ENCODE measurements around the gene HS1BP3. TPM values are rescaled to one million over a fixed set of nuclear protein-coding genes. Genes with fewer than 3 reads are reported as not detected.
A peak's percentile ranks its signal among the peaks of the same experiment; 100 is the strongest.

The HS1BP3 gene
- total RNA-seq, 1 experiment from 2014 or later = 19.6 TPM

- Histone ChIP-seq H3K9ac (ENCODE audit: low read length) (no peak overlapping the region), H3F3A (ENCODE audit: low read length, unreplicated experiment) (no peaks in the 10 kb centered on the region), H3K79me2 (ENCODE audit: low read length) (no peaks in the 10 kb centered on the region), H3K27ac (ENCODE audit: low read length) (peak overlapping the region; percentile 32), H3K9me3 (ENCODE audit: low read length) (no peaks in the 10 kb centered on the region), H2AFZ (ENCODE audit: low read length) (no peak overlapping the region), H3K9me2 (replicated peaks; ENCODE audit: low read length) (no peaks in the 10 kb centered on the region), H3K36me3 (ENCODE audit: low read depth, low read length) (no peaks in the 10 kb centered on the region), H3K4me2 (ENCODE audit: low read length) (peak overlapping the region; percentile 2; the same call in 1 of the 2 replicates), H3K4me3 (ENCODE audit: low read length) (no peak overlapping the region), H4K20me1 (ENCODE audit: low read length) (no peaks in the 10 kb centered on the region), H3K4me1 (ENCODE audit: insufficient read depth, low read length) (peaks cover 24% of the 10 kb centered on the region), H3K27me3 (ENCODE audit: low read length) (no peaks in the 10 kb centered on the region)
- ChIA-PET POLR2A (ENCODE audit: unreplicated experiment) (no interaction called here), CTCF (interaction anchor here (0.7 kb wide), 1 partner anchor 189 kb away, joined by 3 read pairs; no protein-coding TSS in a partner anchor)
- intact Hi-C loops (cut with micrococcal nuclease) = no loop called here
- TF ChIP-seq CTCF (conservative IDR thresholded peaks at IDR 0.05; ENCODE audit: low read depth, low read length) (no peak), EZH2phosphoT487 (IDR thresholded peaks at IDR 0.05; ENCODE audit: borderline replicate concordance, low read length) (no peak), EZH2 (IDR thresholded peaks at IDR 0.05; ENCODE audit: low read length, unreplicated experiment) (no peak)
- no TSS peak for BruUV-seq (replicated peaks)
- ATAC-seq = peak; percentile 86
- DNase-seq = peak; percentile 74
Observed at GRCh38 chr2:20609349-20609994, 41.4 kb downstream of the HS1BP3 start.

- H3K27ac ChIP-seq (ENCODE audit: low read length) = peak overlapping the region; percentile 32
- no peaks in the 10 kb centered on the region for H3K9me3 ChIP-seq (ENCODE audit: low read length)
- ChIA-PET POLR2A (ENCODE audit: unreplicated experiment) (no interaction called here), CTCF (interaction anchor here (0.7 kb wide), 1 partner anchor 188 kb away, joined by 3 read pairs; no protein-coding TSS in a partner anchor)
- no peaks in the 10 kb centered on the region for H3F3A ChIP-seq (ENCODE audit: low read length, unreplicated experiment)
- no peaks in the 10 kb centered on the region for H3K79me2 ChIP-seq (ENCODE audit: low read length)
- intact Hi-C loops (cut with micrococcal nuclease) = no loop called here
- H4K20me1 ChIP-seq (ENCODE audit: low read length) = no peaks in the 10 kb centered on the region
- H2AFZ ChIP-seq (ENCODE audit: low read length) = no peak overlapping the region
- no peak overlapping the region; the same call in 1 of the 2 replicates for H3K4me2 ChIP-seq (ENCODE audit: low read length)
- H3K9me2 ChIP-seq (replicated peaks; ENCODE audit: low read length) = no peaks in the 10 kb centered on the region
- TF ChIP-seq EZH2phosphoT487 (IDR thresholded peaks at IDR 0.05; ENCODE audit: borderline replicate concordance, low read length) = no peak
- TF ChIP-seq EZH2 (IDR thresholded peaks at IDR 0.05; ENCODE audit: low read length, unreplicated experiment) = no peak
- no peak for TF ChIP-seq CTCF (conservative IDR thresholded peaks at IDR 0.05; ENCODE audit: low read depth, low read length)
- no TSS peak for BruUV-seq (replicated peaks)
- H3K4me3 ChIP-seq (ENCODE audit: low read length) = no peak overlapping the region
- H3K9ac ChIP-seq (ENCODE audit: low read length) = no peak overlapping the region
- ATAC-seq = no peak; the same call in 1 of the 2 replicates
- no peaks in the 10 kb centered on the region for H3K36me3 ChIP-seq (ENCODE audit: low read depth, low read length)
- peak; percentile 54 for DNase-seq
- H3K4me1 ChIP-seq (ENCODE audit: insufficient read depth, low read length) = peaks cover 17% of the 10 kb centered on the region
- no peaks in the 10 kb centered on the region for H3K27me3 ChIP-seq (ENCODE audit: low read length)
Observed at GRCh38 chr2:20608666-20609348, 42.1 kb downstream of the HS1BP3 start.

GRCh38 chr2:20607446-20607845, 43.5 kb downstream of the HS1BP3 start:
- H3K27me3 ChIP-seq (ENCODE audit: low read length) = no peaks in the 10 kb centered on the region
- H3K9ac ChIP-seq (ENCODE audit: low read length) = no peak overlapping the region
- POLR2A ChIA-PET (ENCODE audit: unreplicated experiment) = no interaction called here
- DNase-seq (no peak), ATAC-seq (no peak)
- TF ChIP-seq CTCF (conservative IDR thresholded peaks at IDR 0.05; ENCODE audit: low read depth, low read length) = no peak
- TF ChIP-seq EZH2phosphoT487 (IDR thresholded peaks at IDR 0.05; ENCODE audit: borderline replicate concordance, low read length) = no peak
- no peak for TF ChIP-seq EZH2 (IDR thresholded peaks at IDR 0.05; ENCODE audit: low read length, unreplicated experiment)
- no peaks in the 10 kb centered on the region for H4K20me1 ChIP-seq (ENCODE audit: low read length)
- intact Hi-C loops (cut with micrococcal nuclease) = no loop called here
- peaks cover 19% of the 10 kb centered on the region for H3K4me1 ChIP-seq (ENCODE audit: insufficient read depth, low read length)
- no peaks in the 10 kb centered on the region for H3K9me2 ChIP-seq (replicated peaks; ENCODE audit: low read length)
- no peak overlapping the region for H3K4me2 ChIP-seq (ENCODE audit: low read length)
- BruUV-seq (replicated peaks) = no TSS peak
- H3K79me2 ChIP-seq (ENCODE audit: low read length) = no peaks in the 10 kb centered on the region
- no peaks in the 10 kb centered on the region for H3K36me3 ChIP-seq (ENCODE audit: low read depth, low read length)
- no peak overlapping the region for H2AFZ ChIP-seq (ENCODE audit: low read length)
- no peaks in the 10 kb centered on the region for H3F3A ChIP-seq (ENCODE audit: low read length, unreplicated experiment)
- H3K27ac ChIP-seq (ENCODE audit: low read length) = no peak overlapping the region
- no peak overlapping the region for H3K4me3 ChIP-seq (ENCODE audit: low read length)
- CTCF ChIA-PET = interaction anchor here (0.6 kb wide), 1 partner anchor 242 kb away, joined by 3 read pairs; no protein-coding TSS in a partner anchor
- no peaks in the 10 kb centered on the region for H3K9me3 ChIP-seq (ENCODE audit: low read length)

All from PC-3 (cell line).